HG02840 (cell line): ENCODE results near the gene ZXDC.

Experiments
- ATAC-seq: cut with Tn5 transposase; IDR thresholded peaks from one replicate; pipeline ENCODE4 v1.9.1; 2021; ENCODE audit warnings: mild to moderate bottlenecking, moderate library complexity, moderate number of reproducible peaks; ENCODE audit not compliant: unreplicated experiment, low FRiP score

The ZXDC gene

GRCh38 chr3:126421573-126422119 lies 54.0 kb downstream of the ZXDC start:
- ATAC-seq, result no peak

DNA sequence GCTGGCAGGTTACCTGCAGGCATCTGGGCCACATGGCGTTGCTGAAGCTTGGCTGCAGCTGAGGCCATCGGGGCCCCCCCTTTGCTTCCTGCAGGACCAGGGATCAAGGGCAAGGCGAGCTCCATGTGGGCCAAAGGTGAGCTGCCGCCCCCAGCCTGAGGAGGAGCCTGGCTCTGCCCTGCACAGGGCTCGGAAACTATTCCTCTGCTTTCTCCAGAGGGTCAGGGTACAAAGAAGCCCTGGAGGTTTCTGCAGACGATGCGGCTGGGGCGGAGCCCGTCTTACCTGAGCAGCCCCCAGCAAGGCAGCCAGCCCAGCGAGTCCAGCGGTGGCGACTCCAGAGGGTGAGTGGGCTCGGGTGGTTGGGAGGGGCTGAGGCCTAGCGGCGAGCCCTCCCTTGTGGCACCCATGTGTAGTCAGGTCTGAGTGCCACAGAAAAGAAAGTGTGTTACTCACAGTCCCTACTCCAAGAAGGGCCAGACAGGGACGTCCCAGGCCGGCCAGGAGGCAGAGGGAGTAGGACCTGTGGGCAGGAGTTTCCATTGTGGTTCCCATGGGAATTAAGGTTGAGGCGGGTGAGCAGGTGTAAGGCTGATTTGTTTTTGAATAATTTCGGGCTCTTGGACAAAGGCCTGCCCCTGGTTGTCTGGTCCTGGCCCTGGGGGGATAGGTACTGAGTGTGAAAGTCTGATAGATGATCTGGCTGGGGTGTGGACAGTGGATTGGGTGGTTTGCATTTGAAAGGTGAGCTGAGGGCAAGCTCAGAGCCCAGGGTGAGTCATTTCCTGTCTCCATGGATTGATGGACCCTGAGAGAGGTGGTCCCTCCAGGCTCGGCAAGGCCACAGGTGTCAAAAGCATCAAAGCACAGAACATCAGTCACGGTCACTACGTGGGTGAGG lies 55.6 kb downstream of the ZXDC start:
- no peak for ATAC-seq

- no peak for ATAC-seq
Observed at GRCh38 chr3:126419151-126419703, 56.5 kb downstream of the ZXDC start.

- no peak for ATAC-seq
Observed at GRCh38 chr3:126418661-126419131, 57.0 kb downstream of the ZXDC start.

DNA sequence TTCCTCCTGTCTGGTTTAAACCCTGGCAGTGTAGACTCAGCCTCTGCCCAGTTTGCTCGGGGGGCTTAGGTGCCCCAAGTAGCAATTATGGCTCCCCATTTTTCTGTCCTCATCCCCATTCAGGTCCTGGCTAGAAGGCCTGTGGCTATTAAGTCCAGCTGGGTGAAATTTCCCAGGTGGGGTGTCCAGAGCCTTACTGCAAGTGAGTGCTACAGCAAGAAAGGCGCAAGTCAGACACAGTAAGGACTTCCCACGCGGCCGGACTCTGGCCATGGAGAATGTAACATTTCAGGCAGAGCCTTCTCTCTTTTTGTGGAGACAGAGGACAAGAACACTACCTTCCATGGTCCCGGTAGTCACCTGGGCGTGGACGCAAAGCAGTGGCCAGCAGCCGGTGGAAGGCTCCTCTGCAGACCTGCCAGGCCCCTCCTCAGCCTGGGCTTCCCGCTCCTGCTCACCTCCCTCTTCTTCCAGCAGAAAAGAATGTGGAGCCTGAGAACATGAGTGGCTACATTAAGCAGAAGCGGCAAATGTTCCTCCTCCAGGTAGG lies 57.6 kb downstream of the ZXDC start:
- ATAC-seq, result no peak

- no peak for ATAC-seq
Observed at GRCh38 chr3:126417515-126417914, 58.2 kb downstream of the ZXDC start.

DNA sequence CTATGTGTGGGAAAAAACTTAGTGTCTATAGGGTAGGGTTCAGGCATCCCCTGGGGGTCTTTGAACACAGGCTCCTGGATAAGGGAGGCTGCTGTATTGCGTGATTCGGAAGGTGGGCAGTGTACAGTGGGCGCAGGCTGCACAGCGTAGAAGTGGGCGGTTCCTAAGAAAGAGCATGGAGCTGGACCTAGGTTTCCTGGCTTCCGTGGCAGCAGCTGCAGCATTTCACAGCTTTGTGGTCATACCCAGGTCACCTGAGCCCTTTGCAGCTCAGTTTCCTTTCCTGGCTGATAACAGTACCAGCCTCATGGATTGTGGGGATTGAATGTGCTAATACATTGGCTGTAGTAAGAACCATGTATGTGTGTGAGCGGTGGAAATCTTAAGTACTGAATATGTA lies 58.7 kb downstream of the ZXDC start:
- no peak for ATAC-seq

DNA sequence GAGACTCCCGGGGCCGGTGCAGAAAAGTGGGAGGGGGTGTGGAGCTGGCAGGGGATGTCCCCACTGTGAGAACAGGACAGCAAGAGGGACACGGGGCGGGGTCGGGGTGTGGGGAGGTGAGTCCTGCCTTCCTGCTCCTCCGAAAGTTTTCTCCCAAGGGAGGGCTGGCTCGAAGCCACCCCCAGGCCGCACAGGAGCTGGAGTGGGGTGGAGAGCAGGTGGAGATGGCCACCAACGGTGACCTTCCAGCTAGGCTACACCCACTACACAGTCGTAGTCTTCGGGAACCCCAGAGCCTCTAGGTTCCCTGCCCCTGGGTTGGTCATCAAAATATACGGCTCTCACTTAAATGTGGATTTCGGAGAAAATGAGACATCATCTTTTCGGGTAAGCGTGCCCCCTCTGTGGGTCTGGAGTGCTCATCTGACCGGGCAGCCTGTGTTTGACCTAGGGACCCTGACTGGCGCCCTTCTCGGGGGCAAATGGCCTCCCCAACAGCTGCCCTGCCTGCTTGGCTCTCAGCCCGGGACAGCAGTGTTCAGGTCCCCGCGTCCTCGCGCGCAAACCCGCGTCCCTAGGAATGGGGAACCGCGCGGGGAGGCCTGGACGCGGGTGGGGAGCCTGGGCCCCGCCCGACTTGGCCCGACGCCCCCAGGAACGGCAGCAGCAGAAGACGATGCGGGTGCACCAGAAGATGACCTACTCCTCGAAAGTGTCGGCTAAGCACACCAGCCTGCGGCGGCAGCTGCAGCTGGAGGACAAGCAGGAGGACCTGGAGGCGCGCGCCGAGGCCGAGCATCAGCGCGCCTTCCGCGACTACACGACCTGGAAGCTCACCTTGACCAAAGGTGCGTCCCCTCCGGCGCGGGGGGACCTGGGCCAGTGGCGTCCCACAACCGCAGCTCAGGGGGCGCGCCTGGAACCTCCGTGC lies 59.8 kb downstream of the ZXDC start:
- ATAC-seq, result no peak

GRCh38 chr3:126414961-126415660 lies 60.6 kb downstream of the ZXDC start:
- no peak for ATAC-seq

- ATAC-seq, result no peak
Observed at GRCh38 chr3:126414406-126414805, 61.3 kb downstream of the ZXDC start.

GRCh38 chr3:126413693-126414080 lies 62.0 kb downstream of the ZXDC start:
- no peak for ATAC-seq

DNA sequence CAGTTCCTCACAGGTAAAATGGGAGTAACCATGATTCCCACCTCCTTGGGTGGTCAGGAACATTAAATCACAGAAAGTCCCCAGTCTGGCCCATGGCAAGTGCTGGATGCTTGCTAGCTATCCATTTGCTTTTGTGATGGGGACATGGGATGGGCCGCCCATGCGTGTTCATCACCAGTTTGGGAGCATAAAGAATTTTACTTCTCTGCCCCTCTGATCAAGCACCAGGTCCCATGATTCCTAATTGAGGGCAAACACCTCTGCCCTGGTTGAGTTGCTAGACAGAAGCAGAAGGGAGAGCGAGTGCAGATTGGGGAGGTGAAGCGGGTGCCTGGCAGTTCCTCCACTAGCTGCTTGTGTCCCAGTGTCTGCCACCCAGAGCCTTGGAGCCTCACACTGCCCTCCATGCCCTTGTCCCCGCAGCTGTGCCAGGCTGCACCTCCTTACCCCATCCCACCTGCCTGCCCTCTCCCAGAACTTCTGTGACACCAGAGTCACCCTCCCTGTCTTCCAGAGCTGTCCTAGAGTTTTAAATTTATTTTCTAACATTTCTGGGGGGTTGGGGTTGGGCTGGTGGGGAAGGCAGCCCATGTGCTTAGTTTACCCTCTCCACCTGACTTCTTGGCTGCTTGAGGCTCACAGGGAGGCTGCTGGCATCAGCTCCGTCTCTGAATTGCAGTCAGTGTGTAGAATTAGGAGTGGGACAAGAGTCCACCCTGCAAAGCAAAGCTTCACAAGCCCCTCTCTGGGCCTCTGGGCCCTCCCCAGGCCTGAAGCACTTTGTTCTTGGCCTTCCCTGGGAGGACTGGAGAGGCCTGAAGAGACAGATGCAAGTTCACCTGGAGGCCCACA lies 62.6 kb downstream of the ZXDC start:
- ATAC-seq, result no peak

GRCh38 chr3:126408099-126408498 lies 67.6 kb downstream of the ZXDC start:
- no peak for ATAC-seq

GRCh38 chr3:126407412-126408044 lies 68.2 kb downstream of the ZXDC start:
- no peak for ATAC-seq

- ATAC-seq, result no peak
Observed at GRCh38 chr3:126406389-126407296, 69.0 kb downstream of the ZXDC start.

GRCh38 chr3:126402666-126403302 lies 72.9 kb downstream of the ZXDC start:
- ATAC-seq, result no peak

DNA sequence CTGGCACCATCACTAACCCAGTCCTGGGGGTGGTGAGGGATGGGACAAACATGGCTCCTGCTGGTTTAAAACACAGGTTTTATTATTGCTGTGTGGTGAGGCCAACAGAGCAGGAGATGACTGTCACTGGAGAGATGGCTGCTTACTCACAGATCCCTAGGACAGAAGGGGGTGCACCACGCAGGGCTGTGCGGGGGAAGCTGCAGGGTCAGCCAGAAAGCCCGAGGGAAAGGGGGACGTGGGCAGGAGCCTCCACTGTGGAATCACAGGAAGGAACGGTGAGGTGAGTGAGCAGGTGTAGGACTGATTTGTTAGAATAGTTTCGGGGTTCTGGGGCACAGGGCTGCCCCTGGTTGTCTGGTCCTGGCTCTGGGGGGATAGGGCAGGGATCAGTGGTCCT lies 73.5 kb downstream of the ZXDC start:
- no peak for ATAC-seq
